ENCODE results near the gene CACNA1F.

CACNA1F gene

DNA sequence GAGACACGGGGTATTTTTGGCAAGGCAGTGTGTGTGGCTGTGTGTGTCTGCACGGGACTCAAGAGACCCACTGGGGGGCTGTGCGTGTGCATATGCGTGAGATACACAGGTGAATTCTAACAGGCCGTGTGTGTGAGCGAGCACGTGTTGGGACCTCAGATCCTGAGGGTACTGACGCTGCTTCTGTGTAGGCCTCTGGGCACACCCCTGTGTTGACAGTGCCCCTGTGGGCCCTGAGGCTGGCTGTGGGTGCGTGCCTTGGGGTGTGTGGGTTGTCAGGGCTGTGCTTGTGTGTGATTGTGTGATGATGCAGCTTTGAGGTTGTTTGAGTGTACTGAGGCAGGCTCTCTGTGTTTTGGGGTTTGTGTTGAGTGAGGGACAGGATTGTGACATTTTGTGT lies 17.4 kb upstream of the CACNA1F start:
- peaks cover 2 to 50% of the 10 kb centered on the region in 2 experiments for H3K36me3 ChIP-seq (ENCODE audit: control insufficient read depth in 1 of 2, insufficient read depth in 2 of 2, low read depth in 1 of 2, low read length in 2 of 2)
- no peak overlapping the region for H4K8ac ChIP-seq (ENCODE audit: low read length)
- H2BK5ac ChIP-seq (ENCODE audit: low read depth, low read length, poor library complexity, severe bottlenecking), result no peak overlapping the region
- H3K18ac ChIP-seq (ENCODE audit: low read depth in 1 of 2, low read length in 2 of 2), result no peak overlapping the region
- no peak overlapping the region for H2AFZ ChIP-seq (ENCODE audit: low read depth, low read length)
- H3K27me3 ChIP-seq (ENCODE audit: control insufficient read depth in 1 of 2, insufficient read depth in 1 of 2, low read length in 2 of 2), result peaks cover 0 to 8% of the 10 kb centered on the region in 2 experiments
- H3K27ac ChIP-seq (ENCODE audit: low read length, poor library complexity, severe bottlenecking), result no peak overlapping the region
- H2AK5ac ChIP-seq (ENCODE audit: low read length, severe bottlenecking), result no peak overlapping the region
- no peak for DNase-seq
- no peak overlapping the region for H3K14ac ChIP-seq (ENCODE audit: low read length in 2 of 2)
- no peak overlapping the region for H3K23ac ChIP-seq (ENCODE audit: low read length in 2 of 2)
- no peak overlapping the region for H3K4me2 ChIP-seq (ENCODE audit: low read length, poor library complexity, severe bottlenecking)
- no peaks in the 10 kb centered on the region for H3K4me1 ChIP-seq (ENCODE audit: control insufficient read depth, insufficient read depth, low read depth, low read length)
- H2BK15ac ChIP-seq (ENCODE audit: low read depth, poor library complexity, severe bottlenecking), result no peak overlapping the region
- no peak overlapping the region for H3K9ac ChIP-seq (ENCODE audit: low read length)
- H3K4me3 ChIP-seq (ENCODE audit: insufficient read depth in 1 of 2, low read depth in 1 of 2, low read length in 2 of 2), result no peak overlapping the region
- H3K79me1 ChIP-seq (replicated peaks; ENCODE audit: low read length, poor library complexity, severe bottlenecking), result no peaks in the 10 kb centered on the region
- H4K91ac ChIP-seq (ENCODE audit: low read length), result no peak overlapping the region
- H3K4ac ChIP-seq (ENCODE audit: low read depth in 1 of 2, low read length in 2 of 2), result no peak overlapping the region
- no peak overlapping the region for H2BK12ac ChIP-seq (ENCODE audit: low read length in 2 of 2)
- WGBS, result 98% methylated on average over 9 of the region's 9 CpGs
- no peak overlapping the region for H2BK120ac ChIP-seq (ENCODE audit: low read depth, low read length)
- no peaks in the 10 kb centered on the region for H3K9me3 ChIP-seq (ENCODE audit: control insufficient read depth, low read length)

GRCh38 chrX:49250066-49250465 lies 16.9 kb upstream of the CACNA1F start:
- no peak for DNase-seq
- no peak overlapping the region for H2BK120ac ChIP-seq (ENCODE audit: low read depth, low read length)
- H2BK5ac ChIP-seq (ENCODE audit: low read depth, low read length, poor library complexity, severe bottlenecking), result no peak overlapping the region
- no peak overlapping the region for H3K18ac ChIP-seq (ENCODE audit: low read depth in 1 of 2, low read length in 2 of 2)
- H2AK5ac ChIP-seq (ENCODE audit: low read length, severe bottlenecking), result no peak overlapping the region
- no peaks in the 10 kb centered on the region for H3K4me1 ChIP-seq (ENCODE audit: control insufficient read depth, insufficient read depth, low read depth, low read length)
- no peak overlapping the region for H4K91ac ChIP-seq (ENCODE audit: low read length)
- no peak overlapping the region for H2AFZ ChIP-seq (ENCODE audit: low read depth, low read length)
- no peak overlapping the region for H2BK12ac ChIP-seq (ENCODE audit: low read length in 2 of 2)
- H3K23ac ChIP-seq (ENCODE audit: low read length in 2 of 2), result no peak overlapping the region
- no peak overlapping the region for H3K27ac ChIP-seq (ENCODE audit: low read length, poor library complexity, severe bottlenecking)
- no peak overlapping the region for H3K9ac ChIP-seq (ENCODE audit: low read length)
- WGBS, result 93% methylated on average over 13 of the region's 13 CpGs
- H3K27me3 ChIP-seq (ENCODE audit: control insufficient read depth in 1 of 2, insufficient read depth in 1 of 2, low read length in 2 of 2), result peaks cover 0 to 8% of the 10 kb centered on the region in 2 experiments
- no peak overlapping the region for H3K4me3 ChIP-seq (ENCODE audit: insufficient read depth in 1 of 2, low read depth in 1 of 2, low read length in 2 of 2)
- H4K8ac ChIP-seq (ENCODE audit: low read length), result no peak overlapping the region
- no peak overlapping the region for H2BK15ac ChIP-seq (ENCODE audit: low read depth, poor library complexity, severe bottlenecking)
- no peak overlapping the region for H3K4ac ChIP-seq (ENCODE audit: low read depth in 1 of 2, low read length in 2 of 2)
- no peaks in the 10 kb centered on the region for H3K79me1 ChIP-seq (replicated peaks; ENCODE audit: low read length, poor library complexity, severe bottlenecking)
- H3K4me2 ChIP-seq (ENCODE audit: low read length, poor library complexity, severe bottlenecking), result no peak overlapping the region
- H3K36me3 ChIP-seq (ENCODE audit: control insufficient read depth in 1 of 2, insufficient read depth in 2 of 2, low read depth in 1 of 2, low read length in 2 of 2), result peaks cover 2 to 50% of the 10 kb centered on the region in 2 experiments
- no peaks in the 10 kb centered on the region for H3K9me3 ChIP-seq (ENCODE audit: control insufficient read depth, low read length)
- no peak overlapping the region for H3K14ac ChIP-seq (ENCODE audit: low read length in 2 of 2)

DNA sequence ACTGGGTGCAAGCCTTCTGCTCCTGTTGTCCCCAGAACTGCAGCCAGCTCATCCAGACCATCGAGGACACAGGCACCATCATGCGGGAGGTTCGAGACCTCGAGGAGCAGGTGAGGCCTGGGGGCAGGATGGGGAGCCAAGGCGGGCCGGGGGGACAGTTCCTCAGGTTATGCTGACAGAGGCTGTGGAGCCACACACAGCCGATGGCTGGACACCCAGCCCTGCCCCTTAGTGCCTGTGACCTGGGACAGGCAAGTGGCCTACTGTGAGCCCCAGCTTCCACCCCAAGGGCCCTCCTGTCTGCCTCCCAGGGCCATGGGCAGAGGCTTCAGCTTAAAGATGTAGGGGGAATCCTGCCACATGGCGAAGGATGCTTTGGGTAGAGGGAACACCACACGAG lies 16.5 kb upstream of the CACNA1F start:
- no peak overlapping the region for H3K4me3 ChIP-seq (ENCODE audit: insufficient read depth in 1 of 2, low read depth in 1 of 2, low read length in 2 of 2)
- H3K18ac ChIP-seq (ENCODE audit: low read depth in 1 of 2, low read length in 2 of 2), result no peak overlapping the region
- H3K9me3 ChIP-seq (ENCODE audit: control insufficient read depth, low read length), result no peaks in the 10 kb centered on the region
- no peak overlapping the region for H4K91ac ChIP-seq (ENCODE audit: low read length)
- H3K27ac ChIP-seq (ENCODE audit: low read length, poor library complexity, severe bottlenecking), result no peak overlapping the region
- H3K4me1 ChIP-seq (ENCODE audit: control insufficient read depth, insufficient read depth, low read depth, low read length), result no peaks in the 10 kb centered on the region
- DNase-seq, result no peak
- H2BK15ac ChIP-seq (ENCODE audit: low read depth, poor library complexity, severe bottlenecking), result no peak overlapping the region
- H3K79me1 ChIP-seq (replicated peaks; ENCODE audit: low read length, poor library complexity, severe bottlenecking), result no peaks in the 10 kb centered on the region
- H2BK12ac ChIP-seq (ENCODE audit: low read length in 2 of 2), result no peak overlapping the region
- H3K9ac ChIP-seq (ENCODE audit: low read length), result no peak overlapping the region
- no peak overlapping the region for H2BK5ac ChIP-seq (ENCODE audit: low read depth, low read length, poor library complexity, severe bottlenecking)
- no peak overlapping the region for H2AFZ ChIP-seq (ENCODE audit: low read depth, low read length)
- no peak overlapping the region for H3K23ac ChIP-seq (ENCODE audit: low read length in 2 of 2)
- no peak overlapping the region for H3K4me2 ChIP-seq (ENCODE audit: low read length, poor library complexity, severe bottlenecking)
- no peak overlapping the region for H3K14ac ChIP-seq (ENCODE audit: low read length in 2 of 2)
- peaks cover 0 to 8% of the 10 kb centered on the region in 2 experiments for H3K27me3 ChIP-seq (ENCODE audit: control insufficient read depth in 1 of 2, insufficient read depth in 1 of 2, low read length in 2 of 2)
- no peak overlapping the region for H3K4ac ChIP-seq (ENCODE audit: low read depth in 1 of 2, low read length in 2 of 2)
- no peak overlapping the region for H2AK5ac ChIP-seq (ENCODE audit: low read length, severe bottlenecking)
- no peak overlapping the region for H2BK120ac ChIP-seq (ENCODE audit: low read depth, low read length)
- peaks cover 2 to 50% of the 10 kb centered on the region in 2 experiments for H3K36me3 ChIP-seq (ENCODE audit: control insufficient read depth in 1 of 2, insufficient read depth in 2 of 2, low read depth in 1 of 2, low read length in 2 of 2)
- H4K8ac ChIP-seq (ENCODE audit: low read length), result no peak overlapping the region
- 96% methylated on average over 9 of the region's 9 CpGs for WGBS

DNA sequence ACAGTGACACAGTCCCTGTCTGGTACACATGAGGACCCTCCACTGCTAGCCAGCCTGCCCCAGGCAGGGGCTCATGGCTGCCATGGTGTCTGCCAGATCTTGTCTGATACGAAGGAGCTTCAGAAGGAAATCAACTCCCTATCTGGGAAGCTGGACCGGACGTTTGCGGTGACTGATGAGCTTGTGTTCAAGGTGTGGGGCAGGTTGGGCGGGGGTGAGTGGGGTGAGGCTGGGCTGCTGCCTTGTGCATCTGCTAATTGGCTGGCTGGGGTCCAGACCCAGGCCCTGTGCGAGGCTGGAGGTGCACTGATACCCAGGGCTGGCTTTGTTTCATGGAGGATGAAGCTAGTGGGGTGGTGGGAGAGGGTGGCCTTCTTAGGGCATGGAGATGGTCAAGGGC lies 15.9 kb upstream of the CACNA1F start:
- no peak overlapping the region for H4K91ac ChIP-seq (ENCODE audit: low read length)
- H3K4me3 ChIP-seq (ENCODE audit: insufficient read depth in 1 of 2, low read depth in 1 of 2, low read length in 2 of 2), result no peak overlapping the region
- no peaks in the 10 kb centered on the region for H3K4me1 ChIP-seq (ENCODE audit: control insufficient read depth, insufficient read depth, low read depth, low read length)
- H2AFZ ChIP-seq (ENCODE audit: low read depth, low read length), result no peak overlapping the region
- no peak overlapping the region for H3K23ac ChIP-seq (ENCODE audit: low read length in 2 of 2)
- H2BK12ac ChIP-seq (ENCODE audit: low read length in 2 of 2), result no peak overlapping the region
- H3K36me3 ChIP-seq (ENCODE audit: control insufficient read depth in 1 of 2, insufficient read depth in 2 of 2, low read depth in 1 of 2, low read length in 2 of 2), result peaks cover 5 to 50% of the 10 kb centered on the region in 2 experiments
- H3K27ac ChIP-seq (ENCODE audit: low read length, poor library complexity, severe bottlenecking), result no peak overlapping the region
- no peak overlapping the region for H3K14ac ChIP-seq (ENCODE audit: low read length in 2 of 2)
- no peaks in the 10 kb centered on the region for H3K79me1 ChIP-seq (replicated peaks; ENCODE audit: low read length, poor library complexity, severe bottlenecking)
- no peak for DNase-seq
- no peak overlapping the region for H4K8ac ChIP-seq (ENCODE audit: low read length)
- no peak overlapping the region for H3K4ac ChIP-seq (ENCODE audit: low read depth in 1 of 2, low read length in 2 of 2)
- no peak overlapping the region for H2AK5ac ChIP-seq (ENCODE audit: low read length, severe bottlenecking)
- H3K9ac ChIP-seq (ENCODE audit: low read length), result no peak overlapping the region
- H2BK5ac ChIP-seq (ENCODE audit: low read depth, low read length, poor library complexity, severe bottlenecking), result no peak overlapping the region
- WGBS, result 95% methylated on average over 5 of the region's 6 CpGs
- no peak overlapping the region for H2BK120ac ChIP-seq (ENCODE audit: low read depth, low read length)
- H3K18ac ChIP-seq (ENCODE audit: low read depth in 1 of 2, low read length in 2 of 2), result no peak overlapping the region
- H3K27me3 ChIP-seq (ENCODE audit: control insufficient read depth in 1 of 2, insufficient read depth in 1 of 2, low read length in 2 of 2), result peaks cover 0 to 8% of the 10 kb centered on the region in 2 experiments
- no peak overlapping the region for H3K4me2 ChIP-seq (ENCODE audit: low read length, poor library complexity, severe bottlenecking)
- no peak overlapping the region for H2BK15ac ChIP-seq (ENCODE audit: low read depth, poor library complexity, severe bottlenecking)
- H3K9me3 ChIP-seq (ENCODE audit: control insufficient read depth, low read length), result no peaks in the 10 kb centered on the region
